IMR-90 (cell line): Measurements from ENCODE around the gene QARS1. TPM values are rescaled to one million over a fixed set of nuclear protein-coding genes. Genes with fewer than 3 reads are reported as not detected.
A peak's percentile ranks its signal among the peaks of the same experiment; 100 is the strongest.

Source experiments
- ATAC-seq: fragments of 200-7000 bp; cut with Tn5 transposase; 2 replicates; pipeline ENCODE4 v1.9.1; 2020; ENCODE audit warnings: low read depth, mild to moderate bottlenecking, moderate library complexity
- BruUV-seq: library from RNA; stranded (reverse); fragments of 400-500 nt; replicated peaks from 2 replicates; lab custom pipeline; 2021; lab: Mats Ljungman, UMichigan
- CTCF ChIA-PET: fragments of 300-600 bp; formaldehyde crosslinking; extraction: SDS; loops from one replicate; lab custom pipeline; 2021; ENCODE audit warnings: antibody characterized with exemption; lab: Yijun Ruan, JAX
- POLR2A ChIA-PET: fragments of 300-600 bp; sonication (Branson Sonifier 250); formaldehyde crosslinking; loops from one replicate; lab custom pipeline; 2022; ENCODE audit warnings: antibody characterized with exemption; ENCODE audit not compliant: unreplicated experiment; lab: Charles Lee
- DNase-seq: peaks from one replicate; pipeline ENCODE4 v3.0.0; 2013
- H2AFZ ChIP-seq: replicated peaks from 2 replicates; pipeline ENCODE3; 2013; ENCODE audit warnings: low read length, mild to moderate bottlenecking; ENCODE audit not compliant: poor library complexity
- H2AK5ac ChIP-seq: 2 replicates; pipeline ENCODE4 v1.6.1; 2013; ENCODE audit warnings: low read depth, low read length, inconsistent platforms
- H2AK9ac ChIP-seq: replicated peaks from 2 replicates; pipeline ENCODE3; 2013; ENCODE audit warnings: mild to moderate bottlenecking, low read depth, low read length, moderate library complexity; ENCODE audit not compliant: poor library complexity
- H2BK120ac ChIP-seq: 2 replicates; pipeline ENCODE4 v1.6.1; 2013; ENCODE audit warnings: low read depth, low read length, inconsistent platforms
- H2BK15ac ChIP-seq: 3 replicates; pipeline ENCODE4 v1.6.1; 2013; ENCODE audit warnings: low read depth, low read length, inconsistent platforms
- H2BK20ac ChIP-seq: 2 replicates; pipeline ENCODE4 v1.6.1; 2013; ENCODE audit warnings: low read depth, mild to moderate bottlenecking, inconsistent platforms, low read length, moderate library complexity
- H2BK5ac ChIP-seq: 2 replicates; pipeline ENCODE4 v1.6.1; 2013; ENCODE audit warnings: mild to moderate bottlenecking, low read depth, low read length, inconsistent platforms; ENCODE audit not compliant: poor library complexity, severe bottlenecking
- H3K14ac ChIP-seq: replicated peaks from 2 replicates; pipeline ENCODE4 v1.6.1; 2013; ENCODE audit warnings: low read depth, low read length, inconsistent platforms
- H3K18ac ChIP-seq: 2 replicates; pipeline ENCODE4 v1.6.1; 2013; ENCODE audit warnings: low read depth, low read length, control low read depth
- H3K23ac ChIP-seq: 2 replicates; pipeline ENCODE4 v1.6.1; 2013; ENCODE audit warnings: low read depth, low read length, inconsistent platforms
- H3K27ac ChIP-seq: 2 replicates; pipeline ENCODE4 v1.5.1; 2013; ENCODE audit warnings: mild to moderate bottlenecking, control low read depth, low read length; ENCODE audit not compliant: insufficient read depth
- H3K27me3 ChIP-seq: 2 replicates; pipeline ENCODE4 v1.6.1; 2013; ENCODE audit warnings: low read length; ENCODE audit not compliant: control insufficient read depth, insufficient read depth
- H3K36me3 ChIP-seq: 2 replicates; pipeline ENCODE4 v1.6.1; 2013; ENCODE audit warnings: low read length, mixed read lengths; ENCODE audit not compliant: control insufficient read depth, insufficient read depth
- H3K4ac ChIP-seq: 2 replicates; pipeline ENCODE4 v1.6.1; 2013; ENCODE audit warnings: low read depth, low read length, inconsistent platforms
- H3K4me1 ChIP-seq: 2 replicates; pipeline ENCODE4 v1.6.1; 2013; ENCODE audit warnings: low read length, mixed read lengths; ENCODE audit not compliant: control insufficient read depth, insufficient read depth
- H3K4me2 ChIP-seq: 2 replicates; pipeline ENCODE4 v1.6.1; 2013; ENCODE audit warnings: low read depth, mild to moderate bottlenecking, control low read depth, low read length, moderate library complexity
- H3K4me3 ChIP-seq: 2 replicates; pipeline ENCODE4 v1.5.1; 2013; ENCODE audit warnings: low read depth, mild to moderate bottlenecking, control low read depth, low read length, moderate library complexity; ENCODE audit not compliant: insufficient read depth
- H3K56ac ChIP-seq: 2 replicates; pipeline ENCODE4 v1.6.1; 2013; ENCODE audit warnings: low read length, inconsistent platforms; ENCODE audit not compliant: insufficient read depth; ENCODE audit errors: extremely low read depth
- H3K79me1 ChIP-seq, 2 experiments: 2 replicates each; pipeline ENCODE4 v1.6.1; 2013; ENCODE audit warnings: low read length in 2 of 2, inconsistent platforms in 1 of 2, low read depth in 1 of 2
- H3K9ac ChIP-seq: 2 replicates; pipeline ENCODE4 v1.6.1; 2013; ENCODE audit warnings: low read depth, low read length, control low read depth
- H3K9me1 ChIP-seq: 2 replicates; pipeline ENCODE4 v1.6.1; 2013; ENCODE audit warnings: low read length, inconsistent platforms; ENCODE audit not compliant: insufficient read depth
- H3K9me3 ChIP-seq: 2 replicates; pipeline ENCODE4 v1.6.1; 2013; ENCODE audit warnings: low read length; ENCODE audit not compliant: control insufficient read depth, insufficient read depth
- H4K20me1 ChIP-seq: 2 replicates; pipeline ENCODE4 v1.6.1; 2013; ENCODE audit warnings: low read length, inconsistent platforms; ENCODE audit not compliant: insufficient read depth
- H4K5ac ChIP-seq: 2 replicates; pipeline ENCODE4 v1.6.1; 2013; ENCODE audit warnings: mild to moderate bottlenecking, low read depth, low read length, control low read depth
- H4K8ac ChIP-seq, 2 experiments: 2 replicates each; pipeline ENCODE4 v1.6.1; 2013; ENCODE audit warnings: low read depth in 2 of 2, low read length in 2 of 2, control low read depth in 1 of 2, inconsistent platforms in 1 of 2
- H4K91ac ChIP-seq: 2 replicates; pipeline ENCODE4 v1.6.1; 2013; ENCODE audit warnings: low read depth, low read length, inconsistent platforms; ENCODE audit not compliant: insufficient read depth
- BHLHE40 ChIP-seq: fragments of 150-350 bp; IDR thresholded peaks from 2 replicates; pipeline ENCODE4 v1.6.1; 2016; ENCODE audit warnings: mild to moderate bottlenecking, low read depth, low read length
- CEBPB ChIP-seq: IDR thresholded peaks from 2 replicates; pipeline ENCODE4 v1.6.1; 2012; ENCODE audit warnings: low read depth, low read length, improper control_type of control experiment
- CHD1 ChIP-seq: IDR thresholded peaks from 2 replicates; pipeline ENCODE4 v1.6.1; 2012; ENCODE audit warnings: low read depth, low read length, improper control_type of control experiment
- ELK1 ChIP-seq: fragments of 150-350 bp; IDR thresholded peaks from 2 replicates; pipeline ENCODE4 v1.6.1; 2016; ENCODE audit warnings: low read depth, mild to moderate bottlenecking, low read length, moderate library complexity, borderline replicate concordance
- FOS ChIP-seq: fragments of 150-350 bp; IDR thresholded peaks from 2 replicates; pipeline ENCODE4 v1.6.1; 2016; ENCODE audit warnings: low read depth, low read length
- MAFK ChIP-seq: IDR thresholded peaks from 2 replicates; pipeline ENCODE4 v1.6.1; 2012; ENCODE audit warnings: low read depth, low read length, improper control_type of control experiment
- MAZ ChIP-seq: IDR thresholded peaks from 2 replicates; pipeline ENCODE4 v1.6.1; 2012; ENCODE audit warnings: low read depth, mild to moderate bottlenecking, low read length, improper control_type of control experiment, moderate library complexity, borderline replicate concordance
- MXI1 ChIP-seq: IDR thresholded peaks from 2 replicates; pipeline ENCODE4 v1.6.1; 2012; ENCODE audit warnings: low read depth, mild to moderate bottlenecking, low read length, moderate library complexity, borderline replicate concordance
- NFE2L2 ChIP-seq: fragments of 150-350 bp; IDR thresholded peaks from 2 replicates; pipeline ENCODE4 v1.6.1; 2016; ENCODE audit warnings: low read depth, mild to moderate bottlenecking, low read length
- POLR2A ChIP-seq: IDR thresholded peaks from 2 replicates; pipeline ENCODE4 v1.6.1; 2012; ENCODE audit warnings: mild to moderate bottlenecking, low read depth, low read length
- RAD21 ChIP-seq: IDR thresholded peaks from 2 replicates; pipeline ENCODE4 v1.6.1; 2012; ENCODE audit warnings: low read length, improper control_type of control experiment
- RFX5 ChIP-seq: IDR thresholded peaks from 2 replicates; pipeline ENCODE4 v1.8.0; 2012; ENCODE audit warnings: low read depth, mild to moderate bottlenecking, low read length, moderate library complexity
- SMC3 ChIP-seq: fragments of 150-350 bp; IDR thresholded peaks from 2 replicates; pipeline ENCODE4 v1.6.1; 2016; ENCODE audit warnings: low read depth, mild to moderate bottlenecking, antibody characterized with exemption, low read length, moderate library complexity
- WGBS, 2 experiments: methylation state at CpG; one replicate each; pipeline versions ENCODE4 v1.1.5 to v1.1.7; 2013; ENCODE audit warnings: missing lambda C conversion rate in 2 of 2; ENCODE audit not compliant: insufficient read length in 1 of 2; ENCODE audit errors: extremely low coverage in 2 of 2; 5-methylcytosine and 5-hydroxymethylcytosine counted together
- dilution Hi-C: fragments of 300-500 bp; cut with HindIII; formaldehyde crosslinking; loops from one replicate; pipeline ENCODE4 v1.14.3; 2018; ENCODE audit warnings: low sequenced_read_pairs; ENCODE audit not compliant: unreplicated experiment
- in situ Hi-C: fragments of 300-500 bp; cut with MboI; formaldehyde crosslinking; loops from 3 replicates; pipeline ENCODE4 v1.14.3; 2019; ENCODE audit warnings: low sequenced_read_pairs, inconsistent platforms, mixed read lengths
- intact Hi-C: fragments of 100-400 bp; cut with micrococcal nuclease; formaldehyde crosslinking; loops from 2 replicates; pipeline ENCODE4 v1.10.0; 2022
- polyA plus RNA-seq, 3 experiments: library from polyadenylated mRNA; depleted of rRNA; stranded (reverse); fragments of >200 nt; gene quantifications; 2 replicates each; pipeline ENCODE4 v1.2.3, GENCODE V29; 2012; ENCODE audit warnings: low replicate concordance in 1 of 3
- total RNA-seq: library from RNA; depleted of rRNA; stranded (reverse); fragments of >200 nt; gene quantifications from 2 replicates; pipeline ENCODE4 v1.2.3, GENCODE V29; 2012
- TF ChIP-seq, protein P1 (sequence below): conservative IDR thresholded peaks from 2 replicates; pipeline ENCODE4 v1.5.1; 2012; ENCODE audit warnings: mild to moderate bottlenecking, low read depth, low read length, improper control_type of control experiment
- TF ChIP-seq, protein P2 (sequence below): fragments of 150-350 bp; IDR thresholded peaks from 2 replicates; pipeline ENCODE4 v1.6.1; 2017; ENCODE audit warnings: mild to moderate bottlenecking, antibody characterized with exemption, low read length, low read depth

The QARS1 gene
- total and polyA plus RNA-seq, 2 of the 4 experiments (the other 2 are of a cell fraction), result 354 to 396 TPM

DNA sequence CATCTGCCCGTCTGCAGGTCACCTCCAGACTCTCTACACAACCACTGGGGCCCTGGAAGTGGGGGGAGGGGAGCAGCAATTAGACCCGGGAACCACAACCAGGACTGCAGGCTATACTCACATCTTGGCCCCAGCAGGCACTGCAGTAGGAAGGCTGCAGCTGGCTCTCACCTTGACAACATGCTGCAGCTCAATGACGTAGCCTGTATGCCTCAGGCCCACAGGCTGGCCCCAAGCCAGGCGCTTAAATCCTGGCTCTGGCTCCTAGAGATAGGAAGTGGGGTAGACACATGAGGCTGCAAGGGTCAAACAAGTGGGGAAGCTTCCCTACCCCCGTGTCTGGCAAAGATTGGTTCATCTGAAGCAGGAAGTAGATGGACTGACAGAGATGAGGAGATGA, 6.1 kb downstream of the QARS1 start:
- no peak overlapping the region for H2BK120ac ChIP-seq
- no peaks in the 10 kb centered on the region for H3K9me3 ChIP-seq
- H3K14ac ChIP-seq, result no peak overlapping the region
- WGBS, 2 experiments, result no CpG with 5 or more reads among the region's 5 CpGs
- no peak overlapping the region for H2BK20ac ChIP-seq
- ATAC-seq, result no peak
- no TSS peak for BruUV-seq
- H4K8ac ChIP-seq, result no peak overlapping the region
- H3K56ac ChIP-seq, result no peak overlapping the region
- ChIA-PET CTCF (no interaction called here), POLR2A (no interaction called here)
- H3K9me1 ChIP-seq, result peaks cover 2% of the 10 kb centered on the region; the same call in 1 of the 2 replicates
- no peak overlapping the region for H4K5ac ChIP-seq
- H3K27me3 ChIP-seq, result no peaks in the 10 kb centered on the region
- no peaks in the 10 kb centered on the region for H4K20me1 ChIP-seq
- in situ Hi-C loops, result no loop called here
- H3K4me3 ChIP-seq, result no peak overlapping the region
- no peak overlapping the region for H2AFZ ChIP-seq
- H3K79me1 ChIP-seq, result peaks cover 21 to 23% of the 10 kb centered on the region in 2 experiments
- H3K4me2 ChIP-seq, result no peak overlapping the region
- H2AK5ac ChIP-seq, result no peak overlapping the region
- dilution Hi-C loops, result no loop called here
- no peak overlapping the region for H3K4ac ChIP-seq
- H2BK15ac ChIP-seq, result no peak overlapping the region
- DNase-seq, result peak; percentile 34
- peaks cover 59% of the 10 kb centered on the region for H3K36me3 ChIP-seq
- no peak overlapping the region for H3K27ac ChIP-seq
- peaks cover 2% of the 10 kb centered on the region; the same call in 1 of the 2 replicates for H3K4me1 ChIP-seq
- H2AK9ac ChIP-seq, result no peak overlapping the region
- H2BK5ac ChIP-seq, result no peak overlapping the region
- no peak overlapping the region for H3K9ac ChIP-seq
- H3K23ac ChIP-seq, result no peak overlapping the region
- TF ChIP-seq, protein P1, sequence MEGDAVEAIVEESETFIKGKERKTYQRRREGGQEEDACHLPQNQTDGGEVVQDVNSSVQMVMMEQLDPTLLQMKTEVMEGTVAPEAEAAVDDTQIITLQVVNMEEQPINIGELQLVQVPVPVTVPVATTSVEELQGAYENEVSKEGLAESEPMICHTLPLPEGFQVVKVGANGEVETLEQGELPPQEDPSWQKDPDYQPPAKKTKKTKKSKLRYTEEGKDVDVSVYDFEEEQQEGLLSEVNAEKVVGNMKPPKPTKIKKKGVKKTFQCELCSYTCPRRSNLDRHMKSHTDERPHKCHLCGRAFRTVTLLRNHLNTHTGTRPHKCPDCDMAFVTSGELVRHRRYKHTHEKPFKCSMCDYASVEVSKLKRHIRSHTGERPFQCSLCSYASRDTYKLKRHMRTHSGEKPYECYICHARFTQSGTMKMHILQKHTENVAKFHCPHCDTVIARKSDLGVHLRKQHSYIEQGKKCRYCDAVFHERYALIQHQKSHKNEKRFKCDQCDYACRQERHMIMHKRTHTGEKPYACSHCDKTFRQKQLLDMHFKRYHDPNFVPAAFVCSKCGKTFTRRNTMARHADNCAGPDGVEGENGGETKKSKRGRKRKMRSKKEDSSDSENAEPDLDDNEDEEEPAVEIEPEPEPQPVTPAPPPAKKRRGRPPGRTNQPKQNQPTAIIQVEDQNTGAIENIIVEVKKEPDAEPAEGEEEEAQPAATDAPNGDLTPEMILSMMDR, result no peak
- TF ChIP-seq CEBPB (no peak), BHLHE40 (no peak), MAFK (no peak), SMC3 (no peak), POLR2A (no peak), RFX5 (no peak), CHD1 (no peak), MAZ (no peak), MXI1 (no peak), RAD21 (no peak), ELK1 (no peak), FOS (no peak), NFE2L2 (no peak)
- TF ChIP-seq, protein P2, sequence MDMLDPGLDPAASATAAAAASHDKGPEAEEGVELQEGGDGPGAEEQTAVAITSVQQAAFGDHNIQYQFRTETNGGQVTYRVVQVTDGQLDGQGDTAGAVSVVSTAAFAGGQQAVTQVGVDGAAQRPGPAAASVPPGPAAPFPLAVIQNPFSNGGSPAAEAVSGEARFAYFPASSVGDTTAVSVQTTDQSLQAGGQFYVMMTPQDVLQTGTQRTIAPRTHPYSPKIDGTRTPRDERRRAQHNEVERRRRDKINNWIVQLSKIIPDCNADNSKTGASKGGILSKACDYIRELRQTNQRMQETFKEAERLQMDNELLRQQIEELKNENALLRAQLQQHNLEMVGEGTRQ, result no peak
- H3K18ac ChIP-seq, result no peak overlapping the region
- no peak overlapping the region for H4K91ac ChIP-seq
- intact Hi-C loops, result no loop called here
